A549 (cell line): ENCODE results near the gene KAT6B. TPM values are rescaled to one million over a fixed set of nuclear protein-coding genes. Genes with fewer than 3 reads are reported as not detected.

Experiments
- ATAC-seq, 2 experiments: fragments of 200-7000 bp in 1 of 2; fragments of >200 bp in 1 of 2; cut with Nextera tagmentation in 1 of 2; cut with Tn5 transposase in 1 of 2; 3 replicates each; pipeline versions ENCODE4 v1.8.0 to v1.9.1; 2018 to 2020; ENCODE audit warnings: mild to moderate bottlenecking in 1 of 2, moderate library complexity in 1 of 2
- CTCF ChIA-PET: fragments of 300-600 bp; sonication (Branson Sonifier 250); formaldehyde crosslinking; extraction: SDS; loops from one replicate; lab custom pipeline; 2021; ENCODE audit warnings: antibody characterized with exemption, inconsistent platforms; lab: Yijun Ruan, JAX
- POLR2A ChIA-PET: fragments of 350-600 bp; formaldehyde crosslinking; extraction: SDS; loops from one replicate; lab custom pipeline; 2021; ENCODE audit warnings: antibody characterized with exemption, inconsistent platforms; lab: Yijun Ruan, JAX
- DNase-seq, 2 experiments: peaks; one replicate each; pipeline versions ENCODE4 v3.0.0 to v3.0.0-alpha.2; 2011 to 2016; ENCODE audit warnings: low read depth in 1 of 2, low spot score in 1 of 2
- FAIRE-seq: peaks from 2 replicates; lab custom pipeline; 2011; peaks lifted over from hg19 to GRCh38; lab: Jason Lieb, UNC
- H3K27ac ChIP-seq, 2 experiments: fragments of >200 bp; sonication (Bioruptor Twin); formaldehyde crosslinking; 3 replicates each; pipeline ENCODE4 v1.5.1; 2016 to 2017
- H3K4me1 ChIP-seq: fragments of >200 bp; sonication (Bioruptor Twin); formaldehyde crosslinking; 3 replicates; pipeline ENCODE4 v1.6.1; 2016
- H3K4me2 ChIP-seq: fragments of >200 bp; sonication (Bioruptor Twin); formaldehyde crosslinking; 3 replicates; pipeline ENCODE4 v1.6.1; 2016
- H3K4me3 ChIP-seq: fragments of >200 bp; sonication (Bioruptor Twin); formaldehyde crosslinking; 3 replicates; pipeline ENCODE4 v1.5.1; 2016
- H3K9me3 ChIP-seq: fragments of >200 bp; sonication (Bioruptor Twin); formaldehyde crosslinking; 3 replicates; pipeline ENCODE4 v1.6.1; 2016
- BHLHE40 ChIP-seq: IDR thresholded peaks from 2 replicates; pipeline ENCODE4 v1.6.1; 2012; ENCODE audit warnings: low read depth, low read length, inconsistent platforms
- CBX2 ChIP-seq: fragments of 200-600 bp; sonication (generic); IDR thresholded peaks from 2 replicates; pipeline ENCODE4 v1.6.1; 2016; ENCODE audit warnings: low read depth, mild to moderate bottlenecking, borderline replicate concordance
- CBX8 ChIP-seq: fragments of 200-600 bp; sonication (generic); IDR thresholded peaks from 2 replicates; pipeline ENCODE4 v1.6.1; 2016
- CHD2 ChIP-seq: fragments of 150-350 bp; IDR thresholded peaks from 2 replicates; pipeline ENCODE4 v1.6.1; 2014; ENCODE audit warnings: low read length; ENCODE audit not compliant: partially characterized antibody
- E2F6 ChIP-seq: IDR thresholded peaks from 2 replicates; pipeline ENCODE4 v1.6.1; 2012; ENCODE audit warnings: low read depth, borderline replicate concordance
- EHF ChIP-seq: fragments of 250-450 bp; sonication (Bioruptor Pico); IDR thresholded peaks from 2 replicates; pipeline ENCODE4 v1.5.0; 2020; ENCODE audit warnings: mild to moderate bottlenecking
- EHMT2 ChIP-seq: fragments of 200-600 bp; sonication (generic); IDR thresholded peaks from 2 replicates; pipeline ENCODE4 v1.6.1; 2016; ENCODE audit warnings: antibody characterized with exemption, low read depth, mild to moderate bottlenecking, moderate library complexity
- GATA3 ChIP-seq: IDR thresholded peaks from 2 replicates; pipeline ENCODE4 v1.6.1; 2012; ENCODE audit warnings: borderline replicate concordance
- HEYL ChIP-seq: fragments of 250-450 bp; sonication (Bioruptor Pico); IDR thresholded peaks from 2 replicates; pipeline ENCODE4 v1.8.0; 2021; ENCODE audit warnings: mild to moderate bottlenecking, moderate library complexity
- HMGXB4 ChIP-seq: fragments of 250-450 bp; sonication (Bioruptor Pico); IDR thresholded peaks from 2 replicates; pipeline ENCODE4 v1.5.0; 2021; ENCODE audit warnings: mild to moderate bottlenecking, moderate library complexity, borderline replicate concordance
- JUN ChIP-seq, 2 experiments: fragments of >200 bp; sonication (Bioruptor Twin); formaldehyde crosslinking; IDR thresholded peaks; 2 replicates in 1 of 2; 3 replicates in 1 of 2; pipeline ENCODE4 v1.6.1; 2016 to 2017
- JUNB ChIP-seq: fragments of >200 bp; sonication (Bioruptor Twin); formaldehyde crosslinking; IDR thresholded peaks from 2 replicates; pipeline ENCODE4 v1.6.1; 2016
- KDM5A ChIP-seq: fragments of 200-600 bp; sonication (generic); IDR thresholded peaks from 2 replicates; pipeline ENCODE4 v1.6.1; 2016; ENCODE audit warnings: antibody characterized with exemption, mild to moderate bottlenecking
- MAX ChIP-seq: IDR thresholded peaks from 2 replicates; pipeline ENCODE4 v1.6.1; 2012
- MAZ ChIP-seq: fragments of 150-350 bp; IDR thresholded peaks from 2 replicates; pipeline ENCODE4 v1.6.1; 2014; ENCODE audit warnings: antibody characterized with exemption, low read depth, low read length, borderline replicate concordance
- NFE2L2 ChIP-seq: fragments of 150-350 bp; conservative IDR thresholded peaks from 2 replicates; pipeline ENCODE4 v1.6.1; 2014; ENCODE audit warnings: low read length
- NR3C1 ChIP-seq: fragments of >200 bp; sonication (Bioruptor Twin); formaldehyde crosslinking; IDR thresholded peaks from 3 replicates; pipeline ENCODE4 v1.6.1; 2017
- PHF8 ChIP-seq: fragments of 200-600 bp; sonication (generic); IDR thresholded peaks from 2 replicates; pipeline ENCODE4 v1.6.1; 2016; ENCODE audit warnings: low read depth, mild to moderate bottlenecking, antibody characterized with exemption, moderate library complexity, borderline replicate concordance
- POLR2AphosphoS2 ChIP-seq: conservative IDR thresholded peaks from 2 replicates; pipeline ENCODE4 v1.6.1; 2012; ENCODE audit warnings: low read length, improper control_type of control experiment, inconsistent platforms
- RAD21 ChIP-seq, 2 experiments: fragments of >200 bp in 1 of 2; sonication (Bioruptor Twin) in 1 of 2; formaldehyde crosslinking in 1 of 2; IDR thresholded peaks in 1 of 2; conservative IDR thresholded peaks in 1 of 2; 2 replicates in 1 of 2; 3 replicates in 1 of 2; pipeline ENCODE4 v1.6.1; 2012 to 2018; ENCODE audit warnings: inconsistent platforms in 1 of 2
- RCOR1 ChIP-seq: fragments of 150-350 bp; IDR thresholded peaks from 2 replicates; pipeline ENCODE4 v1.6.1; 2014; ENCODE audit warnings: antibody characterized with exemption, low read length, low read depth
- RFX5 ChIP-seq: fragments of 450-650 bp; IDR thresholded peaks from 2 replicates; pipeline ENCODE4 v1.7.1; 2014; ENCODE audit warnings: antibody characterized with exemption, mild to moderate bottlenecking, moderate library complexity
- SREBF2 ChIP-seq: fragments of 450-650 bp; IDR thresholded peaks from 2 replicates; pipeline ENCODE4 v1.6.1; 2014; ENCODE audit warnings: mild to moderate bottlenecking, moderate library complexity
- TP53 ChIP-seq: fragments of 250-450 bp; sonication (Bioruptor Pico); IDR thresholded peaks from 2 replicates; pipeline ENCODE4 v1.5.0; 2021; ENCODE audit warnings: mild to moderate bottlenecking, moderate library complexity
- ZNF302 ChIP-seq: fragments of 250-450 bp; sonication (Bioruptor Pico); IDR thresholded peaks from 2 replicates; pipeline ENCODE4 v1.9.0; 2021; ENCODE audit warnings: inconsistent platforms, mild to moderate bottlenecking, moderate library complexity
- WGBS: methylation state at CpG from one replicate; pipeline ENCODE4 v1.1.6; 2017; ENCODE audit errors: missing lambda C conversion rate; 5-methylcytosine and 5-hydroxymethylcytosine counted together
- polyA plus RNA-seq, 4 experiments: library from polyadenylated mRNA; depleted of rRNA in 3 of 4; stranded (reverse); fragments of >200 nt; fragmentation: RNase III in 1 of 4; extraction: RNeasy Plus Mini Kit Qiagen cat#74134 plus additional on column Dnase treatment in 1 of 4; gene quantifications; 2 replicates in 3 of 4; 3 replicates in 1 of 4; pipeline ENCODE4 v1.2.3, GENCODE V29; 2011 to 2017
- TF ChIP-seq, protein P1 (sequence below): fragments of >200 bp; sonication (Bioruptor Twin); formaldehyde crosslinking; IDR thresholded peaks from 3 replicates; pipeline ENCODE4 v1.6.1; 2016
- TF ChIP-seq, protein P2 (sequence below): fragments of >200 bp; sonication (Bioruptor Twin); formaldehyde crosslinking; IDR thresholded peaks from 2 replicates; pipeline ENCODE4 v1.6.1; 2016

KAT6B gene
- polyA plus RNA-seq, 2 of the 4 experiments (the other 2 are of a cell fraction): 5.6 to 5.7 TPM

GRCh38 chr10:74976565-74976964 is 150.2 kb downstream of the KAT6B start:
- no peak overlapping the region for H3K27ac ChIP-seq
- ATAC-seq (0 out of 6 replicates have a peak, but pooled peaks of 1 of the 2 experiments have one; percentile 36), FAIRE-seq (no peak)
- H3K4me3 ChIP-seq: no peak overlapping the region
- no peaks in the 10 kb centered on the region for H3K9me3 ChIP-seq
- H3K4me1 ChIP-seq: no peaks in the 10 kb centered on the region
- TF ChIP-seq JUNB (no peak), HMGXB4 (CRISPR knock-in tag) (no peak), MAX (no peak), RFX5 (no peak), RAD21 (conservative IDR thresholded peaks at IDR 0.05 in 1 of 2, IDR thresholded peaks at IDR 0.05 in 1 of 2) (no peak), KDM5A (no peak), TP53 (CRISPR knock-in tag) (no peak), CHD2 (no peak), EHMT2 (no peak), EHF (no peak), CBX2 (no peak), GATA3 (no peak), NR3C1 (no peak), POLR2AphosphoS2 (no peak)
- TF ChIP-seq, all 56 proteins: peak for 0
- H3K4me2 ChIP-seq: no peak overlapping the region
- ChIA-PET POLR2A (no interaction called here), CTCF (interaction anchor here (1.0 kb wide), 2 partner anchors 9 to 531 kb away, joined by 3 read pairs; no protein-coding TSS in a partner anchor)
- peak in 1 of 2 experiments; percentile 13 for DNase-seq
- WGBS: 86% methylated on average over 6 of the region's 6 CpGs

GRCh38 chr10:74977072-74977471 is 150.7 kb downstream of the KAT6B start:
- Histone ChIP-seq H3K4me1 (no peaks in the 10 kb centered on the region), H3K4me2 (no peak overlapping the region), H3K27ac (no peak overlapping the region), H3K4me3 (no peak overlapping the region), H3K9me3 (no peaks in the 10 kb centered on the region)
- ChIA-PET CTCF (interaction anchor here (1.0 kb wide), 1 partner anchor 531 kb away, joined by 3 read pairs; no protein-coding TSS in a partner anchor), POLR2A (no interaction called here)
- FAIRE-seq (no peak), ATAC-seq (no peak), DNase-seq (no peak)
- 83% methylated on average over 2 of the region's 2 CpGs for WGBS
- TF ChIP-seq CBX8 (no peak), HEYL (CRISPR knock-in tag) (no peak), POLR2AphosphoS2 (no peak), JUN (IDR thresholded peaks at IDR 0.05) (no peak), BHLHE40 (no peak), CHD2 (no peak), ZNF302 (CRISPR knock-in tag) (no peak), SREBF2 (no peak), RAD21 (conservative IDR thresholded peaks at IDR 0.05 in 1 of 2, IDR thresholded peaks at IDR 0.05 in 1 of 2) (no peak), RCOR1 (no peak), RFX5 (no peak), JUNB (no peak), E2F6 (no peak), HMGXB4 (CRISPR knock-in tag) (no peak), PHF8 (no peak), NFE2L2 (no peak), MAZ (no peak)
- TF ChIP-seq, protein P1, sequence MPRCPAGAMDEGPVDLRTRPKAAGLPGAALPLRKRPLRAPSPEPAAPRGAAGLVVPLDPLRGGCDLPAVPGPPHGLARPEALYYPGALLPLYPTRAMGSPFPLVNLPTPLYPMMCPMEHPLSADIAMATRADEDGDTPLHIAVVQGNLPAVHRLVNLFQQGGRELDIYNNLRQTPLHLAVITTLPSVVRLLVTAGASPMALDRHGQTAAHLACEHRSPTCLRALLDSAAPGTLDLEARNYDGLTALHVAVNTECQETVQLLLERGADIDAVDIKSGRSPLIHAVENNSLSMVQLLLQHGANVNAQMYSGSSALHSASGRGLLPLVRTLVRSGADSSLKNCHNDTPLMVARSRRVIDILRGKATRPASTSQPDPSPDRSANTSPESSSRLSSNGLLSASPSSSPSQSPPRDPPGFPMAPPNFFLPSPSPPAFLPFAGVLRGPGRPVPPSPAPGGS: no peak
- TF ChIP-seq, protein P2, sequence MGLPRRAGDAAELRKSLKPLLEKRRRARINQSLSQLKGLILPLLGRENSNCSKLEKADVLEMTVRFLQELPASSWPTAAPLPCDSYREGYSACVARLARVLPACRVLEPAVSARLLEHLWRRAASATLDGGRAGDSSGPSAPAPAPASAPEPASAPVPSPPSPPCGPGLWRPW: no peak
